Transverse colon (tissue), 4 donors: ENCODE results near the gene ERCC5. TPM values are rescaled to one million over a fixed set of nuclear protein-coding genes. Genes with fewer than 3 reads are reported as not detected.
A peak's percentile ranks its signal among the peaks of the same experiment; 100 is the strongest.

Experiments used
- DNase-seq: peaks from one replicate; pipeline ENCODE4 v3.0.0-alpha.2; 2019
- H3K27ac ChIP-seq, 4 donors: fragments of 200-600 bp; sonication (generic); 2 replicates each; pipeline ENCODE4 v1.5.1; 2016 to 2018; ENCODE audit warnings: inconsistent platforms in 4 of 4
- H3K27me3 ChIP-seq: fragments of 200-600 bp; sonication (generic); 2 replicates; pipeline ENCODE4 v1.5.1; 2017; ENCODE audit warnings: inconsistent platforms
- H3K36me3 ChIP-seq, 4 donors: fragments of 200-600 bp; sonication (generic); 2 replicates each; pipeline ENCODE4 v1.5.1; 2017 to 2019; ENCODE audit warnings: inconsistent platforms in 4 of 4
- H3K4me1 ChIP-seq, 4 donors: fragments of 200-600 bp; sonication (generic); 2 replicates each; pipeline ENCODE4 v1.5.1; 2017 to 2020; ENCODE audit warnings: inconsistent platforms in 4 of 4
- H3K4me3 ChIP-seq, 4 donors: fragments of 200-600 bp; sonication (generic); 1 replicate in 1 of 4; 2 replicates in 3 of 4; pipeline versions ENCODE4 v1.5.1 to v1.6.1; 2017 to 2019; ENCODE audit warnings: inconsistent platforms in 4 of 4
- H3K9me3 ChIP-seq, 2 donors: fragments of 200-600 bp; sonication (generic); 2 replicates each; pipeline ENCODE4 v1.5.1; 2017 to 2019; ENCODE audit warnings: inconsistent platforms in 2 of 2
- EP300 ChIP-seq: sonication (generic); formaldehyde crosslinking; IDR thresholded peaks from one replicate; pipeline ENCODE4 v1.6.1; 2017; ENCODE audit warnings: antibody characterized with exemption, low read depth
- POLR2A ChIP-seq: fragments of 450-650 bp; IDR thresholded peaks from one replicate; pipeline ENCODE4 v1.6.1; 2016; ENCODE audit warnings: antibody characterized with exemption, mild to moderate bottlenecking, moderate library complexity
- POLR2AphosphoS5 ChIP-seq, 3 donors: sonication (generic); formaldehyde crosslinking; IDR thresholded peaks; one replicate each; pipeline ENCODE4 v1.6.1; 2016; ENCODE audit warnings: antibody characterized with exemption in 3 of 3
- WGBS, 2 donors: methylation state at CpG; one replicate each; pipeline ENCODE4 v1.1.5; 2018; ENCODE audit warnings: low coverage in 1 of 2; 5-methylcytosine and 5-hydroxymethylcytosine counted together
- in situ Hi-C, 4 donors: fragments of 200-750 bp; cut with MboI; loops; one replicate each; pipeline versions ENCODE4 v1.15.0 to v1.15.1; 2017; ENCODE audit warnings: low sequenced_read_pairs in 3 of 4, low pct_ligation_motif_present in 1 of 4, low pct_unique_long_range_greater_than_20kb in 1 of 4
- intact Hi-C: fragments of 100-400 bp; cut with DNase I; formaldehyde crosslinking; loops from one replicate; pipeline ENCODE4 v1.15.1; 2023; ENCODE audit warnings: low total_unique reads
- total RNA-seq, 4 donors: library from RNA; depleted of rRNA; stranded (reverse); fragments of >200 nt; gene quantifications; one replicate each; pipeline ENCODE4 v1.1.0, GENCODE V29; 2016
- TF ChIP-seq, protein P1 (sequence below), 5 experiments: fragments of 200-600 bp in 3 of 5; fragments of 450-650 bp in 2 of 5; sonication (generic) in 3 of 5; IDR thresholded peaks; 1 replicate in 2 of 5; 2 replicates in 3 of 5; pipeline ENCODE4 v1.5.1; 2016 to 2017; ENCODE audit warnings: antibody characterized with exemption in 5 of 5, inconsistent platforms in 3 of 5, mild to moderate bottlenecking in 2 of 5, moderate library complexity in 1 of 5

The ERCC5 gene
- total RNA-seq, 4 donors from 2014 or later, result 64.4 to 116 (median 84.9) TPM

DNA sequence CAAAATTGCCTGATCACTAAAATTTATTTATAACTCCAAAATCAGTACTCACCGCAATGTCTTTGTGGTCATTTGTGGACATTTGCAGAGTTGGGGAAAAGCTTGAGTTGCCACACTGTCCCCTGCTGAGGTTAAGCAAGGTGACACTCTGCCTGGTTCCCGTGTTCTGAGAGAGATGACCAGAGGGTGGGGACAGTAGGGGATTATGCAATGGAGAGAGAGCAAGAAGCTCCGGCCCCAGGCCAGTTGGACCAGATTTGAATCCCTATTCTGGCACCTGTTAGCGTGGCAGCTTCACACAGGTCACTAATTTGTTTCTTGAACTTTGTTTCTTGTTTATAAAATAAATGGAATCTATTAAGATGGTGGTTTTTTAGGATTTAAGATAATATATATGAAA, 17.8 kb downstream of the ERCC5 start:
- no peaks in the 10 kb centered on the region for H3K9me3 ChIP-seq
- no peaks in the 10 kb centered on the region for H3K27me3 ChIP-seq
- no peaks in the 10 kb centered on the region for H3K4me1 ChIP-seq
- no peak for DNase-seq
- no peak overlapping the region for H3K27ac ChIP-seq
- H3K4me3 ChIP-seq, result no peak overlapping the region
- 73 to 80% methylated on average over 3 to 4 of the region's 4 CpGs for WGBS, 2 donors
- in situ Hi-C loops (no loop called here), intact Hi-C loops (no loop called here)
- TF ChIP-seq POLR2A (no peak), POLR2AphosphoS5 (IDR thresholded peaks at IDR 0.05) (no peak), EP300 (no peak)
- TF ChIP-seq, protein P1, sequence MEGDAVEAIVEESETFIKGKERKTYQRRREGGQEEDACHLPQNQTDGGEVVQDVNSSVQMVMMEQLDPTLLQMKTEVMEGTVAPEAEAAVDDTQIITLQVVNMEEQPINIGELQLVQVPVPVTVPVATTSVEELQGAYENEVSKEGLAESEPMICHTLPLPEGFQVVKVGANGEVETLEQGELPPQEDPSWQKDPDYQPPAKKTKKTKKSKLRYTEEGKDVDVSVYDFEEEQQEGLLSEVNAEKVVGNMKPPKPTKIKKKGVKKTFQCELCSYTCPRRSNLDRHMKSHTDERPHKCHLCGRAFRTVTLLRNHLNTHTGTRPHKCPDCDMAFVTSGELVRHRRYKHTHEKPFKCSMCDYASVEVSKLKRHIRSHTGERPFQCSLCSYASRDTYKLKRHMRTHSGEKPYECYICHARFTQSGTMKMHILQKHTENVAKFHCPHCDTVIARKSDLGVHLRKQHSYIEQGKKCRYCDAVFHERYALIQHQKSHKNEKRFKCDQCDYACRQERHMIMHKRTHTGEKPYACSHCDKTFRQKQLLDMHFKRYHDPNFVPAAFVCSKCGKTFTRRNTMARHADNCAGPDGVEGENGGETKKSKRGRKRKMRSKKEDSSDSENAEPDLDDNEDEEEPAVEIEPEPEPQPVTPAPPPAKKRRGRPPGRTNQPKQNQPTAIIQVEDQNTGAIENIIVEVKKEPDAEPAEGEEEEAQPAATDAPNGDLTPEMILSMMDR (IDR thresholded peaks at IDR 0.05), result no peak
- peaks cover 0 to 94% (median 46%) of the 10 kb centered on the region in 4 donors for H3K36me3 ChIP-seq

DNA sequence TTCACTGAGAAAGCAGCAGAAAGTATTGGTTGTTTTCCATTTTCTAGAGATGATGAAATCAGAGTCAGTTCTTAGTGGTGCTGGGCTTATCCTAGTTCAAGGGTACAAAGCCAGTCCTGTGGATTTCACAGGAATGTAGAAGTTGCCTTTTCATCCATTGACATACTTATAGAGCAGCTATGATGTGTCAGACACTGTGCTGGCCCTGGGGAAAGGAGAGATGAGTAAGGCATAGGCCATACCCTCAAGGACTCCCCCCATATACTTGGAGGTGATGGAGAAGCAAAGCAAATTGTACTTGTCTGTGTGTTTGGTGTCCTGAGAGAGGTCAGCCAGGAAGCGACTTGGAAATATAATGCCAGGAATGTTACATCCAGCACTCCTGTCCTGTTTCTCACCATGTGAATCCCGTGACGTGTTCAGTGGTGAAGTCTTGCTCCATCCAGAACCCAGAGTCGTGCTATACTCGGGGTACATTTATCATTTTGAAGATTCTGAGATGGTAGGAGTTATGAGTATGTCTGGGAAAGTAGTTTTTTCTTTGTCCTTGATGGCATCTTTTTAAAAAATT, 22.6 kb downstream of the ERCC5 start:
- H3K36me3 ChIP-seq, result peaks cover 0 to 64% (median 29%) of the 10 kb centered on the region in 4 donors
- H3K9me3 ChIP-seq, result no peaks in the 10 kb centered on the region
- DNase-seq, result no peak
- intact Hi-C loops, result no loop called here
- H3K27ac ChIP-seq, result no peak overlapping the region
- in situ Hi-C loops, result no loop called here
- no peaks in the 10 kb centered on the region for H3K27me3 ChIP-seq
- no peak overlapping the region for H3K4me3 ChIP-seq
- WGBS, 2 donors, result 96 to 98% methylated on average over 5 of the region's 5 CpGs
- peaks cover 0 to 10% (median 0%) of the 10 kb centered on the region in 4 donors for H3K4me1 ChIP-seq
- no peak for TF ChIP-seq POLR2AphosphoS5 (IDR thresholded peaks at IDR 0.05)
- no peak for TF ChIP-seq EP300
- TF ChIP-seq, protein P1 (IDR thresholded peaks at IDR 0.05), result no peak
- no peak for TF ChIP-seq POLR2A

DNA sequence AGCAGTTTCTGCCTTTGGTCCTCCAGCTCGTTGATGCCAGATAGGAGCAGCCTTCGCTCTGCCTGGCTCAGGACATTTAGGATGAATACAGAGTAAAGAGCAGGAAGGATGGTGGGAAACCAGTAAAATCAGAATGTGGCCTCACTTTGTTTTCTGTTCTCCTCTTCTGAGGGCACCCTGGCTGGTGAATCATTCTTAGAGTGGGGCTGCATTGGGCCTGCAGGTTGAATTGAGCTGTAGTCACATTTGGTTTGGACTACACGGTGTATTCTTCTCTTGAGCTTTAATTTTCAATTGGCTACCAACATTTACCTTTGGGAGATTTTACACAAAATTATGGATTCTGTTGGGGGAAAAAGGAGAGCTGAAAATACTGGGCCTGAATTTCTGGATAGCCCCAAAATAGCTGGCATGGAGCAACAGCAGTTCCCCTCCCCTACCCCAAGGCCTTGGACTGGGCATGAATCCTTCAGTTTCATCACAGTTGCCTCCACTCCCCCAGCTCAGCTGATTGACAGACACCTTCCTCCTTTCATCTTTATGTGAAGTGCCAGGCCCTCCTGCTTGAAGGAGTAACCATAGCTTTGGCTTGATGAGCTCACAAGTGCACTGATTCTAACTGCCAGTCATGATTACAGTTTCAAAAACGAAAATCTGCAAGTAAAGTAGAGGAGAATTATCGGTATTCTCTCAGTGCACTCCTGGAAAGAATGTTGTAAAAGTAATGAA, 24.3 kb downstream of the ERCC5 start:
- Histone ChIP-seq H3K27me3 (no peaks in the 10 kb centered on the region), H3K27ac (no peak overlapping the region), H3K36me3 (peaks cover 0 to 57% (median 29%) of the 10 kb centered on the region in 4 donors), H3K4me1 (peaks cover 0 to 10% (median 0%) of the 10 kb centered on the region in 4 donors), H3K4me3 (no peak overlapping the region), H3K9me3 (no peaks in the 10 kb centered on the region)
- in situ Hi-C loops, result no loop called here
- 60% methylated on average over 4 to 5 of the region's 5 CpGs for WGBS, 2 donors
- TF ChIP-seq EP300, result no peak
- no peak for TF ChIP-seq POLR2AphosphoS5 (IDR thresholded peaks at IDR 0.05)
- TF ChIP-seq, protein P1 (IDR thresholded peaks at IDR 0.05), result no peak
- no peak for TF ChIP-seq POLR2A
- intact Hi-C loops, result no loop called here
- DNase-seq, result no peak

DNA sequence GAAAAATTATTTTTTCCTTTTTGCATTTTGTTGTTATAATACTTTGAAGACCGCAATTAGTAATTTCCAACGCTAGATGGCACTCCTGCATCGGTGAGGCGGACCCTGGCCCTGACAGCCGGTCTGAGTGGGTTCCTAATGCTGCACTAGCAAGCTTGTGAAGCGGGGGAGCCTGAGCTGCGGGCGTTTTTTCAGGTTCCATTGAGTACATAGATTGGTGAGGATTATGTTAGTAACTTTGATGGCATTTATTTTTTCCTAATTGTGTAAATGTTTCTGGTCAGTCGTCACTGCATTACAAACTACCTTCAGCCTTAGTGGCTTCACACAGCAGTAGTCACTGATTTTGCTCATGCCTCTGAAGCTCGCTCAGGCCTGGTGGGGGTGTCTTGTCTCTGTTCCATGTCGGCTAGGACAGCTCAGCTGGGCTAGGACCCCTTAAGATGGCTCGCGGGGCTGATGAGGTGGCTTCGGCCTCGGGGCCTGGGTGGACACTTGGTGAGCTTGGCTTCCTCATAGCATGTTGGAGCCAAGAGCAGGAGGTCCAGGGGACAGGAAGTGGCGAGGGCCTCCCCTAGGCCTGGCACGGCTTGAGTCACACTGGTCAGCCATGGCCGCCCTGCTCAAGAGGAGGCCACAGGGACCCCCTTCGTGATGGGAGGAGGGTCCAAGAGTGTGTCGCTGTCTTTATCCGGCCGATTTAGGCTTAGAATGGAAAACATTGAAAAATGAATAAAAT, 25.0 kb downstream of the ERCC5 start:
- peak; percentile 48 for DNase-seq
- peaks cover 0 to 10% (median 0%) of the 10 kb centered on the region in 4 donors for H3K4me1 ChIP-seq
- H3K4me3 ChIP-seq, result no peak overlapping the region
- in situ Hi-C loops (no loop called here), intact Hi-C loops (no loop called here)
- no peak overlapping the region for H3K27ac ChIP-seq
- peaks cover 0 to 57% (median 29%) of the 10 kb centered on the region in 4 donors for H3K36me3 ChIP-seq
- H3K27me3 ChIP-seq, result no peaks in the 10 kb centered on the region
- 49 to 55% methylated on average over 17 to 22 of the region's 22 CpGs for WGBS, 2 donors
- H3K9me3 ChIP-seq, result no peaks in the 10 kb centered on the region
- TF ChIP-seq, protein P1 (IDR thresholded peaks at IDR 0.05), result peak; percentile 61 to 79 (median 73)
- no peak for TF ChIP-seq POLR2AphosphoS5 (IDR thresholded peaks at IDR 0.05)
